Measurements from ENCODE around the gene CARD10. TPM values are rescaled to one million over a fixed set of nuclear protein-coding genes. Genes with fewer than 3 reads are reported as not detected.

Gene CARD10
- total and polyA plus RNA-seq, 8 donors: 10.3 to 19.7 (median 15.4) TPM

DNA sequence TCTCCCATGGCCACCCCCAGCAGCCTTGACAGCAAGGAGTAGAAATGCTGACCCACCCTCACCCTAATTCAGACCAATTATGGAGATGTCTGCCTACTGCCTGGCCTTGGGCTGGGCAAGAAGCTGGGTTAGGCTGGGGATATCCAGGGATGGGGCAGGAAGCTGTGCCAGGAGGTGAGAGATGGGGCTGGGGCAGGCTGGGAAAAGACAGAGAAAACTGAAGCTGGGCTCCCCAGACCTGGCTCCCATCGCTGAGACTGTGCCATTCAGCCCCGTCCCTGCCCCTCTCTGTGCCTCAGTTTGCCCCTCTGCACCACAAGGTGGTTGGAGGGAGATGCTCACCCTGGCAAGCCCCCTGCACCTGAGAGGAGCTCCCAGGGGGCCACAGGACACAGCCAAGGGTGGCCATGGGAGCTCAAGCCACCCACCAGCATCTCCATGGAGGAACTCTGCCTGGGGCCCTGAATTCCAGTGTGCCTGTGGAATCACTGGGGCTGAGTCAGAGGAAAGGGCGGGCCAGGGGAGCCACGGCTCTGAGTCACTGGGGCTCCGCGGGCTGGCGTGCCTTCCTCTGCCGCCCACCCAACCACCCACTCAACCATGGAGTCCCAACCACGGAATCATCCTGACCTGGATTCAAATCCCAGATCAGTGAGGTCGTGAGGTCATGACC is 6.0 kb upstream of the CARD10 start:
- DNase-seq (peak in 2 of 4 donors; percentile 61 to 65), ATAC-seq (peak; percentile 77)
- Histone ChIP-seq H3K9me3 (no peaks in the 10 kb centered on the region), H3K27me3 (peaks cover 0 to 15% of the 10 kb centered on the region in 2 donors), H3K4me3 (no peak overlapping the region), H3K4me1 (peaks cover 4 to 8% of the 10 kb centered on the region in 2 donors), H3K27ac (peak overlapping the region in 1 of 2 donors; percentile 14), H3K36me3 (no peaks in the 10 kb centered on the region)
- TF ChIP-seq, protein P1, sequence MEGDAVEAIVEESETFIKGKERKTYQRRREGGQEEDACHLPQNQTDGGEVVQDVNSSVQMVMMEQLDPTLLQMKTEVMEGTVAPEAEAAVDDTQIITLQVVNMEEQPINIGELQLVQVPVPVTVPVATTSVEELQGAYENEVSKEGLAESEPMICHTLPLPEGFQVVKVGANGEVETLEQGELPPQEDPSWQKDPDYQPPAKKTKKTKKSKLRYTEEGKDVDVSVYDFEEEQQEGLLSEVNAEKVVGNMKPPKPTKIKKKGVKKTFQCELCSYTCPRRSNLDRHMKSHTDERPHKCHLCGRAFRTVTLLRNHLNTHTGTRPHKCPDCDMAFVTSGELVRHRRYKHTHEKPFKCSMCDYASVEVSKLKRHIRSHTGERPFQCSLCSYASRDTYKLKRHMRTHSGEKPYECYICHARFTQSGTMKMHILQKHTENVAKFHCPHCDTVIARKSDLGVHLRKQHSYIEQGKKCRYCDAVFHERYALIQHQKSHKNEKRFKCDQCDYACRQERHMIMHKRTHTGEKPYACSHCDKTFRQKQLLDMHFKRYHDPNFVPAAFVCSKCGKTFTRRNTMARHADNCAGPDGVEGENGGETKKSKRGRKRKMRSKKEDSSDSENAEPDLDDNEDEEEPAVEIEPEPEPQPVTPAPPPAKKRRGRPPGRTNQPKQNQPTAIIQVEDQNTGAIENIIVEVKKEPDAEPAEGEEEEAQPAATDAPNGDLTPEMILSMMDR (IDR thresholded peaks at IDR 0.05): no peak
- intact Hi-C loops (cut with DNase I): no loop called here

DNA sequence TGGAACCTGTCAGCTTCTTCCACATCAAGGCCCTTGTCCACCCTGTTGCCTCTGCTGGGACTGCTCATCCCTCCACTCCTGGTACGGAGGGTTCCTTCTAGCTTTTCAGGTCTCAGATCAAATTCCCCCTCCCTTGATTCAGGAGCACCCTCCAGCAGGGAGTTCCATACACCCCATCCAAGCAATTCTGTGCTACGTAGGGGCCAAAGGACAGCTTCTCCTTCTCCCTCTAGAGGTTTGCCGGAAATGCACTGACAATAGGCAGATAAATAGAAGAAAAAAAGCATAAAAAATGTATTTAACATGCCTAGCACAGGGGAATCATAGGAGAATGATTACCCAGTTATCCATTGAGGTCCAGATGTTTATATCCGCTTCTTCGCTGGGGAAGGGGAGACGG is 3.3 kb upstream of the CARD10 start:
- Histone ChIP-seq H3K36me3 (no peaks in the 10 kb centered on the region), H3K27ac (no peak overlapping the region), H3K9me3 (no peaks in the 10 kb centered on the region), H3K4me1 (peaks cover 4 to 28% of the 10 kb centered on the region in 2 donors), H3K4me3 (no peak overlapping the region), H3K27me3 (peaks cover 7 to 42% of the 10 kb centered on the region in 2 donors)
- TF ChIP-seq, protein P1 (IDR thresholded peaks at IDR 0.05): no peak
- ATAC-seq (no peak), DNase-seq (no peak)
- intact Hi-C loops (cut with DNase I): no loop called here

DNA sequence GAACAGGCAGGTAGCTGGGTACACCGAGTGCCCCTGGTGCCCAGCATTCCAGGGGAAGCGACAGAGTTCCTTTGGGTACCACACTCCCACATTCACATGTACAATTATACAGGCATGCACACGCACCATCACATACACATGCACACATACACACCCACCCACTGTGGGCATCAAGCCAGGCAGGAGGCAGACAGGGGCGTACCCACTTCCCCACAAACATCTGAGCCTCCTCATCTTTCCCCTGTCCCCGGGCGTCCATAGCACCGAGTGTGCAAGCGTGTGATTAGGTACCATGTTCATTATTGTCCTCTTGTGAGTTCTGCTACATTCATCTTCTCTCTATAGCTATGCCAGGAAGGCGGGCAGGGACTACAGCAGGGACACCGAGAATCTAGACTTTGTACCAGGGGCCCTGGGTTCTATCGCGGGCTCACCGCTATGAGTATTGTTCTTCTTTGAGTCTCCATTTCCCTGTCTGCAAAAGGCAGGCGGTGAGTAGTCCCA is 2.1 kb upstream of the CARD10 start:
- intact Hi-C loops (cut with DNase I): no loop called here
- Histone ChIP-seq H3K27ac (no peak overlapping the region), H3K4me3 (no peak overlapping the region), H3K9me3 (no peaks in the 10 kb centered on the region), H3K36me3 (no peaks in the 10 kb centered on the region), H3K27me3 (peaks cover 7 to 44% of the 10 kb centered on the region in 2 donors), H3K4me1 (peaks cover 4 to 28% of the 10 kb centered on the region in 2 donors)
- TF ChIP-seq, protein P1 (IDR thresholded peaks at IDR 0.05): no peak
- DNase-seq (peak in 1 of 4 donors; percentile 35), ATAC-seq (no peak)

DNA sequence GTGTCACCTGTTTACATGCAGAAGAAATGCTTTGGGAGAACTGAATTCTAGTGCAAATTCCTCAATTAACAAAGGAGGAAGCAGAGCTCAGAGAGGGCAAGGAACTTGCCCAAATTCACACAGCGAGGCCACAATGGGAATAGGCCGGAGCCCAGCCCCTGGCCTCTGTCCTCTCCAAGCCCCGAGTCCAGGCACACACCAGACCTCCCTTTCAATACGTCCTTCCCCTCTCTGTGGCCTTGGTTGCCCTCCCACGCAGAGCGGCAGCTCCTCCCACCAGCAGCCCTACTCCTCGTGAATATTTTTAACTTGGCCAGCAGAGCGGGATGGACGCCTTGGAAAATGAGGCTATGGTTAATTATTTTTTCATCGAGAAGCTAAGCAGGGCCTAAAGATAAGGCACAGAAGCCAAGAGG is 1.6 kb upstream of the CARD10 start:
- TF ChIP-seq, protein P1 (IDR thresholded peaks at IDR 0.05): no peak

DNA sequence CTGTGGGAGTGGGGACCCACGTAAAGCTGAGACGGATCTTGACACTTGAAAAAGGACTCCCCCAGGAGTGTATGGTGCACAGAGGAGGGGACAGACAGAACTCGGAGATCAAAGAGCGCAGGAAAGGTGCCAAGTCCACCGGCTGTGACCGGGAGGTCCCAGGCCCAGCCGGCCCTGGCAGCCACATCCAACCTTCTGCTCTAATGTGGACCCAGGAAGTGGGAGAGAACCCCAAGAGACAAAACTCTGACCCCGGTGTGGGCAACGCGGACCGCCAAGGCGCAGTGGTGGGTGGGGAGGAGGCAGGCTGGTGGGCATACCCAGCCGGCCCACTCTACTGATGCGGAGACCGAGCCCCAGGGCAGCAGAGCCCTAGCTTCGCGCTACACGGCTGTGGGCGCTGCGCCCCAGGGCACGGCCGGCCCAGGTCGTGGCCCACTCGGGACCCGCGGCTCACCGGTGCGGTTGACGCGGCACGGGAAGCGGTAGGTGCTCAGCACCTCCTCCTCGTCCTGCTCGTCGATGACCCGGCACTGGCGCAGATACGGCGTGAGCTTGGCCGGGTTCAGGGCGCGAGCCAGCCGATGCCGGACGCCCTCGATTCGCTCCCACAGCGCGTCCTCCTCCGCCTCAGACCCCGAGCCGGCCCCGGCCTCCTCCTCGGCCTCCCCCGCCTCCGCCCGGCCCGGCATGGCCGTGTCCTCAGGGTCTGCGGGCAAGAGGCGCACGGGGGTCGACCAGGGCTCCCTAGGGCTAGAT is 527 bp downstream of the CARD10 start:
- no peaks in the 10 kb centered on the region for H3K9me3 ChIP-seq
- TF ChIP-seq, protein P1 (IDR thresholded peaks at IDR 0.05): no peak
- no peaks in the 10 kb centered on the region for H3K36me3 ChIP-seq
- peak overlapping the region in 1 of 2 donors; percentile 71 for H3K27ac ChIP-seq
- H3K4me1 ChIP-seq: peaks cover 0 to 21% of the 10 kb centered on the region in 2 donors
- peak overlapping the region; percentile 48 to 52 for H3K4me3 ChIP-seq
- peaks cover 7 to 42% of the 10 kb centered on the region in 2 donors for H3K27me3 ChIP-seq
- intact Hi-C loops (cut with DNase I): no loop called here
- DNase-seq (peak in 1 of 4 donors; percentile 80), ATAC-seq (peak; percentile 46)

More for the DNA sequence above, 1.6 kb upstream of the CARD10 start:
- DNase-seq (peak in 1 of 4 donors; percentile 38), ATAC-seq (no peak)
- H3K36me3 ChIP-seq: no peaks in the 10 kb centered on the region
- intact Hi-C loops (cut with DNase I): no loop called here
- H3K27me3 ChIP-seq: peaks cover 7 to 44% of the 10 kb centered on the region in 2 donors
- H3K27ac ChIP-seq: no peak overlapping the region
- H3K4me3 ChIP-seq: no peak overlapping the region
- no peaks in the 10 kb centered on the region for H3K9me3 ChIP-seq
- H3K4me1 ChIP-seq: peaks cover 4 to 28% of the 10 kb centered on the region in 2 donors
